ENCODE measurements around the gene QARS1. TPM values are rescaled to one million over a fixed set of nuclear protein-coding genes. Genes with fewer than 3 reads are reported as not detected.
A peak's percentile ranks its signal among the peaks of the same experiment; 100 is the strongest.

QARS1 gene
- total RNA-seq, 6 donors from 2014 or later, result 143 to 256 (median 191) TPM

- ATAC-seq (ENCODE audit: low FRiP score in 2 of 2), result no peak
- Histone ChIP-seq H3K27ac (no peak overlapping the region), H3K36me3 (peaks cover 3 to 39% (median 19%) of the 10 kb centered on the region in 4 donors), H3K27me3 (no peaks in the 10 kb centered on the region), H3K9me3 (no peaks in the 10 kb centered on the region), H3K4me1 (no peaks in the 10 kb centered on the region), H3K4me3 (no peak overlapping the region)
- WGBS, 2 donors, result 94 to 95% methylated on average over 8 of the region's 8 CpGs
- no peak for TF ChIP-seq POLR2A (IDR thresholded peaks at IDR 0.05)
- no peak for TF ChIP-seq EP300 (IDR thresholded peaks at IDR 0.05)
- no peak for TF ChIP-seq POLR2AphosphoS5 (IDR thresholded peaks at IDR 0.05)
- TF ChIP-seq CTCF (IDR thresholded peaks at IDR 0.05), result no peak
- no peak for DNase-seq
Measured at GRCh38 chr3:49081429-49081828, 23.1 kb downstream of the QARS1 start.

- ATAC-seq (ENCODE audit: low FRiP score in 2 of 2), result no peak
- 98% methylated on average over 2 of the region's 2 CpGs for WGBS, 2 donors
Measured at GRCh38 chr3:49079270-49079669, 25.3 kb downstream of the QARS1 start.

GRCh38 chr3:49076646-49077045 is 27.9 kb downstream of the QARS1 start:
- DNase-seq (no peak), ATAC-seq (ENCODE audit: low FRiP score in 2 of 2) (no peak)
- H3K4me1 ChIP-seq, result no peaks in the 10 kb centered on the region
- TF ChIP-seq POLR2AphosphoS5 (IDR thresholded peaks at IDR 0.05), result no peak
- no peak for TF ChIP-seq EP300 (IDR thresholded peaks at IDR 0.05)
- TF ChIP-seq CTCF (IDR thresholded peaks at IDR 0.05), result no peak
- no peak for TF ChIP-seq POLR2A (IDR thresholded peaks at IDR 0.05)
- no peak overlapping the region for H3K4me3 ChIP-seq
- no peak overlapping the region for H3K27ac ChIP-seq
- H3K9me3 ChIP-seq, result no peaks in the 10 kb centered on the region
- H3K36me3 ChIP-seq, result peaks cover 14 to 73% (median 59%) of the 10 kb centered on the region in 4 donors
- WGBS, 2 donors, result 94% methylated on average over 4 of the region's 4 CpGs
- no peaks in the 10 kb centered on the region for H3K27me3 ChIP-seq

More at GRCh38 chr3:49079270-49079669, 25.3 kb downstream of the QARS1 start:
- H3K4me1 ChIP-seq, result no peaks in the 10 kb centered on the region
- H3K9me3 ChIP-seq, result no peaks in the 10 kb centered on the region
- no peak overlapping the region for H3K4me3 ChIP-seq
- H3K27me3 ChIP-seq, result no peaks in the 10 kb centered on the region
- DNase-seq, result no peak
- no peak overlapping the region for H3K27ac ChIP-seq
- no peak for TF ChIP-seq POLR2AphosphoS5 (IDR thresholded peaks at IDR 0.05)
- no peak for TF ChIP-seq EP300 (IDR thresholded peaks at IDR 0.05)
- no peak for TF ChIP-seq CTCF (IDR thresholded peaks at IDR 0.05)
- TF ChIP-seq POLR2A (IDR thresholded peaks at IDR 0.05), result no peak
- peaks cover 8 to 51% (median 36%) of the 10 kb centered on the region in 4 donors for H3K36me3 ChIP-seq

- TF ChIP-seq POLR2A (IDR thresholded peaks at IDR 0.05), result no peak
- no peak for TF ChIP-seq CTCF (IDR thresholded peaks at IDR 0.05)
- Histone ChIP-seq H3K4me1 (no peaks in the 10 kb centered on the region), H3K4me3 (no peak overlapping the region), H3K27ac (no peak overlapping the region), H3K9me3 (no peaks in the 10 kb centered on the region), H3K36me3 (peaks cover 14 to 79% (median 64%) of the 10 kb centered on the region in 4 donors), H3K27me3 (no peaks in the 10 kb centered on the region)
- WGBS, 2 donors, result 96 to 97% methylated on average over 13 of the region's 13 CpGs
- DNase-seq (peak in 1 of 2 donors; percentile 67), ATAC-seq (ENCODE audit: low FRiP score in 2 of 2) (no peak)
Measured at GRCh38 chr3:49076116-49076515, 28.4 kb downstream of the QARS1 start.

- WGBS, 2 donors, result 86 to 94% methylated on average over 7 of the region's 7 CpGs
- Histone ChIP-seq H3K4me3 (no peak overlapping the region), H3K4me1 (no peaks in the 10 kb centered on the region), H3K27me3 (no peaks in the 10 kb centered on the region), H3K27ac (no peak overlapping the region), H3K9me3 (no peaks in the 10 kb centered on the region), H3K36me3 (peaks cover 12 to 84% (median 60%) of the 10 kb centered on the region in 4 donors)
- DNase-seq (no peak), ATAC-seq (ENCODE audit: low FRiP score in 2 of 2) (no peak)
- no peak for TF ChIP-seq EP300 (IDR thresholded peaks at IDR 0.05)
- TF ChIP-seq POLR2AphosphoS5 (IDR thresholded peaks at IDR 0.05), result no peak
- TF ChIP-seq CTCF (IDR thresholded peaks at IDR 0.05), result no peak
- TF ChIP-seq POLR2A (IDR thresholded peaks at IDR 0.05), result no peak
Measured at GRCh38 chr3:49058011-49058410, 46.5 kb downstream of the QARS1 start.
